Epithelial cell of umbilical artery (primary cell): ENCODE measurements around the gene THAP11. TPM values are rescaled to one million over a fixed set of nuclear protein-coding genes. Genes with fewer than 3 reads are reported as not detected.

ENCODE experiments used
- total RNA-seq: library from RNA; depleted of rRNA; stranded (reverse); fragments of >200 nt; gene quantifications from 2 replicates; pipeline ENCODE4 v1.2.3, GENCODE V29; 2014

THAP11 gene
- 38.7 and 72.5 TPM in 2 replicates for total RNA-seq

GRCh38 chr16:67841816-67842508, at the start of gene THAP11:
Gene THAP11, plus strand, starts transcription at chr16:67842320. Its CDS starts 235 bp downstream, at chr16:67842555.

GRCh38 chr16:67806428-67807147, 35.5 kb upstream of the THAP11 start, which contains the start of the genes RANBP10 and TSNAXIP1:
Gene RANBP10, minus strand, starts transcription at chr16:67806560. Its CDS starts 24 bp downstream, at chr16:67806536.
Gene TSNAXIP1, plus strand, starts transcription at chr16:67806889. Its CDS starts 261 bp downstream, at chr16:67807150.

GRCh38 chr16:67846320-67847063, 4.4 kb downstream of the THAP11 start, which contains the start of gene NUTF2:
Gene NUTF2, plus strand, starts transcription at chr16:67846933. Its CDS starts 18,198 bp downstream, at chr16:67865131.

GRCh38 chr16:67847064-67847861, 5.1 kb downstream of the THAP11 start, which contains the start of gene CENPT:
Gene CENPT, minus strand, starts transcription at chr16:67847693. Its CDS starts 13,834 bp downstream, at chr16:67833859.

GRCh38 chr16:67872631-67873434, 30.7 kb downstream of the THAP11 start, which contains the start of gene EDC4:
Gene EDC4, plus strand, starts transcription at chr16:67873052. Its CDS starts 210 bp downstream, at chr16:67873262.

GRCh38 chr16:67884684-67885083, 42.6 kb downstream of the THAP11 start, which contains the start of gene NRN1L:
Gene NRN1L, plus strand, starts transcription at chr16:67884885. Its CDS starts 19 bp downstream, at chr16:67884904.

GRCh38 chr16:67892899-67893742, 51.0 kb downstream of the THAP11 start, which contains the start of gene PSKH1:
Gene PSKH1, plus strand, starts transcription at chr16:67893254. Its CDS starts 15,496 bp downstream, at chr16:67908750.

Other genes starting within 250 kb of the THAP11 start
- 0.32 and 2.7 TPM in 2 replicates for gene CARMIL2, start 197.2 kb upstream of the THAP11 start, total RNA-seq
- gene ACD, start 182.1 kb upstream of the THAP11 start, total RNA-seq, result 18.2 and 20.5 TPM in 2 replicates
- 1.6 and 5.3 TPM in 2 replicates for gene PARD6A, start 181.4 kb upstream of the THAP11 start, total RNA-seq
- 14.7 and 24.0 TPM in 2 replicates for gene ENKD1, start 175.6 kb upstream of the THAP11 start, total RNA-seq
- gene C16orf86, start 175.5 kb upstream of the THAP11 start, total RNA-seq, result 3.5 and 6.8 TPM in 2 replicates
- 29.9 and 47.0 TPM in 2 replicates for gene GFOD2, start 123.0 kb upstream of the THAP11 start, total RNA-seq
- 3.6 TPM in 2 replicates for gene RANBP10, start 35.8 kb upstream of the THAP11 start, total RNA-seq
- gene TSNAXIP1, start 35.4 kb upstream of the THAP11 start, total RNA-seq, result 0.32 TPM in 1 of 2 replicates, not detected in the other
- gene NUTF2, start 4.6 kb downstream of the THAP11 start, total RNA-seq, result 67.0 and 256 TPM in 2 replicates
- 28.6 and 29.6 TPM in 2 replicates for gene CENPT, start 5.4 kb downstream of the THAP11 start, total RNA-seq
- gene EDC4, start 30.7 kb downstream of the THAP11 start, total RNA-seq, result 39.8 and 50.3 TPM in 2 replicates
- not detected in 2 replicates for gene NRN1L, start 42.6 kb downstream of the THAP11 start, total RNA-seq
- 10.7 and 19.1 TPM in 2 replicates for gene PSKH1, start 50.9 kb downstream of the THAP11 start, total RNA-seq
- gene CTRL, start 89.5 kb downstream of the THAP11 start, total RNA-seq, result 0.32 and 0.61 TPM in 2 replicates
- gene PSMB10, start 94.5 kb downstream of the THAP11 start, total RNA-seq, result 60.4 and 85.9 TPM in 2 replicates
- 1.3 and 2.6 TPM in 2 replicates for gene LCAT, start 101.8 kb downstream of the THAP11 start, total RNA-seq
- 36.4 and 40.0 TPM in 2 replicates for gene SLC12A4, start 126.3 kb downstream of the THAP11 start, total RNA-seq
- gene DPEP3, start 138.2 kb downstream of the THAP11 start, total RNA-seq, result not detected in 2 replicates
- 1.1 TPM in 1 of 2 replicates, not detected in the other for gene DPEP2, start 157.2 kb downstream of the THAP11 start, total RNA-seq
- gene DPEP2NB, start 173.6 kb downstream of the THAP11 start, total RNA-seq, result not detected in 2 replicates
- 14.4 and 20.5 TPM in 2 replicates for gene DDX28, start 180.9 kb downstream of the THAP11 start, total RNA-seq
- 23.4 and 27.5 TPM in 2 replicates for gene DUS2, start 181.0 kb downstream of the THAP11 start, total RNA-seq
- 7.8 and 10.3 TPM in 2 replicates for gene NFATC3, start 243.1 kb downstream of the THAP11 start, total RNA-seq